NOMO-1 (cell line): ENCODE results near the gene CD300A.

Source experiments
- DNase-seq, 2 experiments: peaks; one replicate each; lab custom pipeline; 2025; ENCODE audit not compliant: unreplicated experiment in 2 of 2; lab: John Stamatoyannopoulos, UW

Gene CD300A

DNA sequence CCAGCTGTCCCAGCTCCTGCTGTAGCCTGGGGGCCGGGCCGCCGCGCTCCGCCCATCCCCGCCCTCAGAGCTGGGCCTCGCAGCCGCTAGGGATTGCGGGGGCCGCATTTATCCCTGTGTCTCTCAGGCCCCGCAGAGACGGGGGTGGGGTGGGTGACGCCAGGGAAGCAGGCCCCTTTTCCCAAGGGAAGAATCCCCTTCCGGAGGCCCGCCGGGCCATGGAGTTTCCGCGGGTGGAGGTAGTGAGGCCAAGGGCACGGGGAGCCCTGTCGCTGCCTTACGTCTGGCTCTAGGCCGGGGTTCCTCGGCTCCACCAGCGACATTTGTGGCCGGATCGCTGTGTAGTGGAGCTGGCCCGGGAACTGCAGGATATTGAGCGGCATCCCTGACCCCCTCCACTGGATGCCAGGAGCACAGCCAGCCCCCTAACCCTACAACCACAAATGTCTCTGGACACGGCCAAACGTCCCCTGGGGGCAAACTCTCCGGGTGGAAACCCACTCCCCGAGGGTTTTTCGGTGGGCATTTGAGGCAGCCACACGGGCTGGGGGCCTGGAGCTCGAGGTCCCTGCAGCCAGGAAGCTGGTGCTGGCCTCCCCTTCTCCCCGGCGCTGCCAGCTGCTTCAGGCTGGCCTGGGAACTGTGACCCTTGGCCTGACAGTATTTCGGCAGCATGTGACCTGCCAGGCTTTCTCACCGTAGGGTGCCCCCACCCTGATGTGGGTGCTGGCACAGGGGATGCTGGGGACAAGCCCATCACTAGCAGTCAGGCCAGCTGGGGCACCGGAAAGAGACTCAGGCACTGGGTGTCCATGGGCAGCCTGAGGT, 12.0 kb upstream of the CD300A start:
- peak; percentile 84 to 94 for DNase-seq

DNA sequence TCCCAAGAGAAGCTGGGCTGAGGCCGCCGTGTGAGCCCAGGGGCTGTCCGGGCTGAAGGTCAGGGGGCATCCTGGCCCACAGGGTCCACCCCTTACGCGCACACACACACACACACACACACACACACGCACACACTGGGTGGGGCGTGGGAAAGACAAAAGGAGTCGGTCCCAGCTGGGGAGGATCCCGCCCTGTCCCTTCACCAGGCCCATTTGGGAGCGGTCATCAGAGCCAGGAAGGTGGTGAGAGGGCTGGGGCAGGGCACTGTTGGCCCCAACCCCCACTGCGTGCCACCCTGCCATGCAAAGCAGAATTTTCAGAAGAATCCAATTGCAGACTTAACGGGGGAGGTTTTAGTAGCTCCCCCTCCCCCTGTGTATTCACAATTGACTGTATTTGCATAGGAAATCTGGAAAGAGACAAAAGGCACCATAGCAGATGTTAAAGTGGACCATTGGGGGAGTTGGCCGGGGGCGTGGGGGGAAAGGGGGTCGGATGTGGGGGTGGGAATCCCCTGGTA, 11.3 kb upstream of the CD300A start:
- no peak for DNase-seq

DNA sequence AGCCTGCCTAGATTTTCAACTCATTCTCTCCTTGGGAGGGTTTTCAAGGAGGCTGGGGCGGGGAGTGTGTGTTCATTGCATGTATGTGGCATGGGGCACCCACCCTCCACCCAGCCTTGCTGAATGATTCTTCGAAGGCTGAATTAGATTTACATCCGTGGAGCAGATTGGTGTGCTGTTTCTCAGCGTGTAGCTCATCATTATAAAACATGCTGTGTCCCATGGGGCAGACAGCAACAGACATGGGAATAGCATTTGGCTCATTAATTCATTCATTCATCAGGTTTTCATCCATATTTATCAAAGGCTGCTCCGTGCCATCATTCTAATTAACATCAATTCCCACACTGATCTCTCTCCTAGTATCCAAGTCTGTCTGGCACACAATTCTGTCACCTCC, 10.6 kb upstream of the CD300A start:
- no peak for DNase-seq

DNA sequence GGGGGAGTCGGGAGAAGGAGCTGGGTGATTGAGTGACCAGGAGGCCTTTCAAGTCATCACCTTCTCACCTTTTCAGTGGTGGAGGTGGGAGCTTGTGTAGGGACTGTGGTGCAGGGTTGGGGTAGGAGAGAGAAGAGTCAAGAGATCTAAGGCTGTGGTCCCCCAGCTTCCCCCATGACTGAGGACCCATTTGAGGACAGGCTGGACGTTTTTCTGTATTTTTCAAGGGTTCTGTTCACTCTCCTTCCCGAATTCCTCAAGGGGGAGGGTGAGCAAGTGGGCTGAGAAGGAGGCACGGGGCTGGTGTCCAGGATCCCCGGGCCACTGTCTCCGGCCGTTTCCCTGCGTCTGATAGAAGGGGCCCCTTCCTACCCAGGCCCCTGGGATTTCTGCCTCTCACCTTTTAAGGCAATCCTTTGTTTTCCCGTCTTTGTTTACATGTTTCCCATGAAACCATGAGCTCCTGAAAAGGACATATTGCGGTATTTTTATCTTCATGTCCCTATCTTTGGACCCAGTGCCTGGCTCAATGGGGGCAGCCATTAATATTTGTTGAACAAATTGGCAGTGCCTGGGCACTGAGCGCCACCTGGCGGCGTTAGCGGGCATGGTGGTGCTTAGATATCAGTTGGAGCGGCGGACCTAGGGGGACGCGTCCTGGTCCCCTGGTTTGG, 9.2 kb upstream of the CD300A start:
- DNase-seq, result peak; percentile 33 to 37

DNA sequence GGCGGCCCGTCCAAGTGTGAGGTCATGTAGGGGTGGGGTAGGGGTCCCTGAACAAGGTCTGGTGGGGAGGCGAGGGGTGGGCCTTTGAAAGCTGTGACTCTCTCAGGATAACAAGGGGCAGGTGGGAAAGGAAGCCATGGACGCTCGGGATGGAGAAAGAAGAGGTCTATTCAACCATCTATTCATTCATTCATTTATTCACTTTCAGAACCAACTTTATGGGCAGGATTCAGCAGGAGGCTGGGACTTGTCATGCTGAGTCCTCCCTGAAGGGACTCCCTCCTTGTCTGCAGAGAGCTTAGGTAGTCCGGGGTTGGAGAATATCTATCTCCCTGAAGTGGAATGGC, 8.6 kb upstream of the CD300A start:
- DNase-seq, result no peak

DNA sequence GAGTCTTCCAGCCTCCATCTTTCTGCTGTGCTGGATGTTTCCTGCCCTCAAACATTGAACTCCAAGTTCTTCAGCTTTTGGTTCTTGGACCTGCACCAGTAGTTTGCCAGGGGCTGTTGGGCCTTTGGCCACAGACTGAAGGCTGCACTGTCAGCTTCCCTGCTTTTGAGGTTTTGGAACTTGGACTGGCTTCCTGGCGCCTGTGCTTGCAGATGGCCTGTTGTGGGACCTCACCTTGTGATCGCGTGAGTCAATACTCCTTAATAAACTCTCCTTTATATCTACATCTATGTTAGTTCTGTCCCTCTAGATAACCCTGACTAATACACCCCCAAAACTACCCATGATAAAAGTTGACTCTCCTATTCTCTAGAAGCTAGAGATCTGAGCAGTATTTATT, 7.6 kb upstream of the CD300A start:
- no peak for DNase-seq

DNA sequence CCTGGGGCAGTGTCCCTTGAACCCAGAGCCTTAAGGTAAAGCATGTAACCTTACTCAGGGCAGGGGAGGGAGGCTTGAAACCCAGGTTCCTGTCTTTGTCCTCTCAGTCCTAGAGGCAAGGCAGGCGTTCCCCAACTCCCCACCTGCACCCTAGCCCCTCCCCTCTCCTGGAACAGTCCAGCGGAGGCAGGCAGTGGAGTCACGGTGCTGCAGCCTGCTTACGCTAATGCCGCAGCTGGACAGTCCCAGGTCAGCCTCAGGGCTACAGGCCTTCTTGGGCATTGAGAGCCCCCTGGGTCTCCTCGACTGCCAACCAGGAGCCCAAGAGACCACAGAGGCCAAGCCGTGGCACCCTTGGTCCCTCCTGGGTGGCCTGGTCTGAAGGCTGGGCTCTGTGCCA, 6.8 kb upstream of the CD300A start:
- no peak for DNase-seq

DNA sequence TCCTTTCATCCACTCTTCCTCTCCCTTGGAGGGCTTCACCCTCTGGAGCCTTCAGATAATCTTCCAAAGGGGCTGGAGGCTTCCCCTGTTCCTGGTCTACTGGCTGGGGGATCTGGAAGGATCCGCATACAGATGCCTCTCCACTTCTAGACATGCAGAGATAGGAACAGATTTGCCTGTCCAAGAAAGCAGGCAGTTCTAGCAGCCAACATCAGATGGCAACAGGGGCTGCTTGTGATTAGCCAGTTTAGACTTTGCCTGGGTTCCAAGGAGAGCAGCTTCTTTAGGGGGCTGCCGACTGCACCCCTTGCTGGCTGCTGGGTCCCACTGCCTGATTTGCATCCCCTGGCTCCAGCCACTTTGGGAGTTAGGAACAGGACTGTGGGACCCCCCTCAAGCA, 6.2 kb upstream of the CD300A start:
- DNase-seq, result no peak

DNA sequence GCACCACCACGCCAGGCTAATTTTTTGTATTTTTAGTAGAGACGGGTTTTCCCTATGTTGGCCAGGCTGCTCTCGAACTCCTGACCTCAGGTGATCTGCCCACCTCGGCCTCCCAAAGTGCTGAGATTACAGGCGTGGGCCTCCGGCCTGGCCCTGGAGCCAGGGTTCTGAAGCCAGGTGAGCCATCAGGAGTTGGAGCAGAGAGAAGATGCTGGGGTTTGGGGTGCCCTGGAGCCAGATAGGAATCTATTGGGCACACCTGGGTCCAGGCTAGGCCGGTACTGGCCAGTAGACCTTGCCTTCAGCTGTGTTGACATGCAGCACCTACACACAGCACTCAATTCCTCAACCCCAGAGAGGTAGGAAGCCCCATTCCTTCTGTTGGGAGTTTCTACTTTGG, 5.4 kb upstream of the CD300A start:
- DNase-seq, result no peak

DNA sequence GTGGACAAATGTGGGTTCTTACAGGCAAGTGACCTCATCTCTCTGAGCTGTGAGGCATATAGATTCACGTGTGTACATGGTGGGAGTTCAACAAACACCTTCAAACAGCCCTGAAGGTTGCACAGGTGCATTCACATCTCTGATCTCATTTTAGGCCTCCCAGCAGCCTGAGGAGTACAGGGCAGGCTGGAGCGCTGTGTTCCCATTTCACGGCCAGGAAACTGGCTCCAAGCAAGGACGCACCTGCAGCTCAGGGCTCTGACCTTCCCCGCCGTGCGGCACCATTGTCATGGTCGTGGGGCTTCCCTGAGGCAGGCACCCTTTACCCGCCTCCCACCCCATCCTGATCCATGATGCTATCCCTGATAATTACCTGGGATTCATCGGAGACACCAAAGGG, 4.8 kb upstream of the CD300A start:
- DNase-seq, result no peak

DNA sequence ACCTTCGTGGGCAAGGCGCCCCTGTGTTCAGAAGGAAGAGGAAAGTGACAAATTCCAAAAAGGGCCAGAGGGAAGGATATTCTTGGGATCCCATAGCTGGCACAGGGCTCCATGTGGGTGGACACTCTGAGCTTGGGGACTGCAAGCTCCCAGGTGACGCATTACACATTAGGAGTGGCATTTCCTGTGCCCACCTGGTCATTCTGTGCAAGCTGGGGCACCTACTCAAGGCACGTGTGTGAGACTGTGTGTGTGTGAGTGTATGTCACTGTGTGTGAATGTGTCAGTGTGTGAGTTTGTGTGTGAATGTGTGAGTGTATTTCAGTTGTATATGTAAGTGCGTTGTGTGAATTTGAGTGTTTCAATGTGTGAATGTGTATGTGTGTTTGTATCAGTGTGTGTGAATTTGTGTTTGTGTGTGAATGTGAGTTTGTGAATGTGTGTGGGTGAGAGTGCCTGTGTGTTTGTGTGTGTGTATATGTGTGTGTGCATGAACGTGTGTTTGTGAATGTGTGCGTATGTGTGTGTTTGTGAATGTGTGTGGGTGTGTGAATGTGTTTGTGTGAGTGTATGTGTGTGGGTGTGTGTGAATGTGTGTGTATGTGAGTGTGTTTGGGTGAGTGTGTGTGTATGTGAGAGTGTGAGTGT, 1.6 kb upstream of the CD300A start:
- no peak for DNase-seq

DNA sequence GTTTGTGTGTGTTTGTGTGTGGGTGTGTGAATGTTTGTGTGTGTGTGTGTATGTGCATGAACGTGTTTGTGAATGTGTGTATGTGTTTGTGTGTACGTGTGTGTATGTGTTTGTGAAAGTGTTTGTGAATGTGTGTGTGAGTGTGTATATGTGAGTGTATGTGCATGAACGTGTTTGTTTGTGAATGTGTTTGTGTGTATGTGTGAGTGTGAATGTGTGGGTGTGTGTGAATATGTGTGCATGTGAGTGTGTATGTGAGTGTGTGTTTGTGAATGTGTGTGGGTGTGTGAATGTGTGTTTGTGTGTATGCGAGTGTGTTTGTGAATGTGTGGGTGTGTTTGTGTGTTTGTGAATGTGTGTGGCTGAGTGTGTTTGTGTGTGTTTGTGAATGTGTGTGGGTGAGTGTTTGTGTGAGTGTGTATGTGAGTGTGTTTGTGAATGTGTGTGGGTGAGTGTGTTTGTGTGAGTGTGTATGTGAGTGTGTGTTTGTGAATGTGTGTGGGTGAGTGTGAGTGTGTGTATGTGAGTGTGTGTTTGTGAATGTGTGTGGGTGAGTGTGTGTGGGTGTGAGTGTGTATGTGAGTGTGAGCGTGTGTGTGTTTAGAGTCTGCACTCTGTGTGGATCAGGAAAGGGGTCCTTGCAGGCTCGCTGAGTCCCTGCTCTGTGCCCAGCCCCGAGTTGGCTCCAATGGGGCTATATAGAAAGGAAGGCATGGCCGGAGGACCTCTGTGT, 890 bp upstream of the CD300A start:
- no peak for DNase-seq

DNA sequence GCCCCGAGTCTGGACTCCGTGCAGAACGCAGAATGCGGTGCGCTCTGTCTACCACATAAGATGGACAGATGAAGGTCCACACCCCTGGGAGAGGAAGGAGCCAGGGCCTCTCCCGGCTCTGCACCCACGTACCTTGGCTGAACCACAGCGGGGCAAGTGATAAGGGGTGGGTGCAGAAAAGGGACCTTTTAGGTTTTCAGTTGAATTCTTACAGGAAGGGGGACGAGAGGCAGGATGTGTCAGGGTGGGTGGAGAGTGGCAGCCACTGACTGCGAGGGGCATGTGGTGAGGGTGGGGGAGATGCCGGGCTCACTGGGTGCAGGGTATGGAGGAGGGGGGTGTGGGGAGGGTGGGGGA, 372 bp downstream of the CD300A start:
- DNase-seq, result no peak

DNA sequence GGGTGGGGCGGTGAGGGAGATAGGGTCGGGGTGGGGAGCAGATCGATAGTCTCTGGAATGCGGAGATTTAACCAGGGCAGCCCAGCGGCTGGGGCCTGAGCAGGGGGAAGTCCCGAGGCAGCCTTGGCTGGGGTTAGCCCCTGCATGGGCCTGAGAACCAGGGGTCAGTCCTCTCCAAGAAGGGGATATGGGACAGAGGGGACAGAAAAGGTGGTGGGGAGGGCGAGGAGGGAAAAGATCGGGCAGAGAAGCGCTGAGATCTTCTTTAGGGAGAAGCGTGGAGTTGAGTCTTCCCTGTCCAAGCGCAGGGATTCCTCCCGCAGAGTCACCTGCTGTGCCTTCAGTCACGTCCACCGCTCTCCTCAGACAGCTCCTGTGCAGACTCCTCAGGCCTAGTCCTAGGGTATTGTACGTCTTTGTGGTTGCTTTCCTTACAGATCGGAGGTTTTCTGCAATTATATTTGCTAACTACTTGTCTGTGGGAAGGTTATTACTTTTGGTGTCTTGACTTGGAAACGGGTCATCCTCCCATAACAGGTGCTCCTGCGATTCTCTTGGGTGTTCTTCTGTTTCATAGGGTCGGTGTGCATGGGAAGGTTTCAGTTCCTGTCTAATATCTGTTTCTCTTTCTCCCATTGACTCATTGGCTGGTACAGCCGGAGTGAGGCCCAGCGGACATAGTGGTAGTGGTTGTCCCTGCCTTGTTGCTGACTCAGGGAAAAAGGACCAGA, 952 bp downstream of the CD300A start:
- DNase-seq, result peak; percentile 51 to 73

DNA sequence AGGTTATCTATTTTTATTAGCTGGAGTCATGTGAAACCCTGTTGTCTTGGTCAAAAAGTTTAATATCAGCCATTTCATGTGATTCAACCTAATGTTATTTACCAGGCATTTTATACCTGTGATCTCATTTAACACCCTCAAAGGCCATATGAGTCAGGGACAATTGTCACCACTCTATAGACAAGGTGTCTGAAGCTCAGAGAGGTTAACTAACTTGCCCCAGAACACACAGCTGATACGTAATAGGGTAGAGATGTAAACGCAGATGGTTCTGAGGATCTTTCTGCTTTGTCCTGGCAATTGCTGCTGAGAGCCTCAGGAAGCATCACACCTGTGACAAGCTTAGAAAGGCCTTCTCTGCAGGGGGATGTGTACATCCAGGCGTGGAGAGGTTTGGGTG, 4.9 kb downstream of the CD300A start:
- DNase-seq, result no peak

DNA sequence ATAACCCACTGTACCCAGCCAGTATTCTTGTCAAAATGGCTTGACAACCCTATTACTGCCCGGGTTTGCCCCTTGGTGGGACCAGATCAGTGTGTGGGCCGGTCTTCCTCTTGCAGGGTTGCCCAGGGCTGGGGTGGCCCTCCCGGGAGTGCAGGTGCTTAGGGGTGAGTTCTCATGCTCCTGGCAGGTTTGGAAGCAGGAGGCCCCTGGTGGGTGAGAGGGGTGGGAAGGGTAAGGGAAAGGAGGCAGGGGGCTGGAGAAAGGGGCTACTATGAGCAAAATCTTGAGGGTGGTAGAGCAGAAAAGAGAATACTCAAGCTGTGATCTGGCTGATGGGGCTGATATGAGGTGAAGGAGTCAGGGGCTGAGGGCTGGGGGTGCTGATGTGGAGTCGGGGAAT, 6.5 kb downstream of the CD300A start:
- no peak for DNase-seq

DNA sequence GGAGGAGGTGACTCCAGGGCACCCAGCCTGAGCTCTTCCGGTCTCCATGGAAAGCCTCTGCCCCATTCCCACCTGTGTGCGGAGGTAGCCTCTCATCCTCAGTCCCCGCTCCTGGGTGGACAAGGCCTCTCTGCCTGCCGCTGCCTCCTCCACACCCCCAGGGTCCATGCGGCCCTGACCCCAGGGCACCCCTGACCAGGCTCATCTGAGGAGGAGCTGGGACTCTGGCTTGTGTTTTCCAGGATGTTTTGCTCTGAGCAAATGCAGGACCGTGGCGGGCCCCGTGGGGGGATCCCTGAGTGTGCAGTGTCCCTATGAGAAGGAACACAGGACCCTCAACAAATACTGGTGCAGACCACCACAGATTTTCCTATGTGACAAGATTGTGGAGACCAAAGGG, 6.9 kb downstream of the CD300A start:
- no peak for DNase-seq

DNA sequence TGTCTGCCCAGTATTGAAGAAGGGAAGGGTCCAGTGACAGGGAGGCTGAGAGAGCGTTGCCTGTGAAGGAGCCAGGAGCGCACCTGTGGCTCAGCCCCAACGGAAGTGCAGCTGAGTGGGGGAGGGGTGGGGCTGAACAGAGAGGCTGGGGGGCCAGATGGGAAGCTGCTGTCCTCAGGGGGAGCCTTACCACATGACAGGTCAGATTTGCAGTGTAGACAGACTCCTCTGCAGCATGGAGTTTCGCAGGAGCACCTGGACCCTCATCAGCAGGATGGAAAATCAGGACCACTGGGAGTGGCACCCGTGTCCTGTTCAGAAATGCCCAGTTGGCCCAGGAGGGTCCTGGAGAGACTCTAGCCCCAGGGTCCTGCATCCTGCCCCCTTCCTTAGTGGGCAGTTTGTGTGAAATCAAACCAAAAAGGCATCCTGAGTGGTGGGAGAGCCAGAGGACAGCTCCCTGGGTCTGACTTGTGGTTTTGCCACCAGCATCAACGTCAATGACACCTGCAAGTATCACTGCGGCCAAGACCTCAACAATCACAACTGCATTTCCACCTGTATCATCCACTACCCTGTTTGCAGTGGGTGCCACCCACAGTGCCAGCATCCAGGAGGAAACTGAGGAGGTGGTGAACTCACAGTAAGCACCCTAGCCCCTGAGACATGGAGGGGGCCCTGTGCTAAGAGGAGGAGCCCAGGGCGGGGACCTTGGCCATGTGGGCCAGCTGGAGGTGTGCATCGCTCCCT, 7.8 kb downstream of the CD300A start:
- no peak for DNase-seq

DNA sequence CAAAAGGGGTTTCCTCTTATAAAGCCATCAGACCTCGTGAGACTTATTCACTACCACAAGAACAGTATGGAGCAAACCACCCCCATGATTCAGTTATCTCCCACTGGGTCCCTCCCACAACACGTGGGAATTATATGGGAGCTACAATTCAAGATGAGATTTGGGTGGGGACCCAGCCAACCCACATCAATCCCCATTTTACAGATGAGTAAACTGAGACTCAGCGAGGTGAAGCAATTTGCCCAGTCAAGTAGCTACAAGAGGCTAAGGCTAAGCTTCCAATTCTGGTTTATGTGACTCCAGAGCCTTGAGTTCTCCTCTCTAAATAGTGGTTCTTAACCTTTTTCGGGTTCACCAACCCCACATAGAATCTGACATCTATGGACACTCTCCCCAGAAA, 8.8 kb downstream of the CD300A start:
- no peak for DNase-seq

DNA sequence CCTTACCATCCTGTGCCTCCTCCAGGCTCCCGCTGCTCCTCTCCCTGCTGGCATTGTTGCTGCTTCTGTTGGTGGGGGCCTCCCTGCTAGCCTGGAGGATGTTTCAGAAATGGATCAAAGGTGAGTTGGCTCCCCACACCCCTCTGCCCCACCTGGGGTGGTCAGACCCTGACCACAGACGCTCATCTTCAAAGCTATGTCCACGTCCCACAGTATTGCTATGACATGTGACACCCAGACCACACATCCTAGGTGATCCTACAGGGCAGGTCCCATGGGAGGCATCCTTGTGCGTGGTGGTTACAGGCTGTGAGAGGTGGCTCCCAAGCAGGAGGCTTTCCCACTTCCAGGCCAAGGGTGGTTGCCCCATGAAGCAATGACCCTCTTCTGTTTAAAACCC, 11.0 kb downstream of the CD300A start:
- no peak for DNase-seq
